Measurements from ENCODE around the gene RIN1. TPM values are rescaled to one million over a fixed set of nuclear protein-coding genes. Genes with fewer than 3 reads are reported as not detected.

RIN1 gene
- total RNA-seq, 2 experiments from 2014 or later = 1.2 to 1.6 TPM

DNA sequence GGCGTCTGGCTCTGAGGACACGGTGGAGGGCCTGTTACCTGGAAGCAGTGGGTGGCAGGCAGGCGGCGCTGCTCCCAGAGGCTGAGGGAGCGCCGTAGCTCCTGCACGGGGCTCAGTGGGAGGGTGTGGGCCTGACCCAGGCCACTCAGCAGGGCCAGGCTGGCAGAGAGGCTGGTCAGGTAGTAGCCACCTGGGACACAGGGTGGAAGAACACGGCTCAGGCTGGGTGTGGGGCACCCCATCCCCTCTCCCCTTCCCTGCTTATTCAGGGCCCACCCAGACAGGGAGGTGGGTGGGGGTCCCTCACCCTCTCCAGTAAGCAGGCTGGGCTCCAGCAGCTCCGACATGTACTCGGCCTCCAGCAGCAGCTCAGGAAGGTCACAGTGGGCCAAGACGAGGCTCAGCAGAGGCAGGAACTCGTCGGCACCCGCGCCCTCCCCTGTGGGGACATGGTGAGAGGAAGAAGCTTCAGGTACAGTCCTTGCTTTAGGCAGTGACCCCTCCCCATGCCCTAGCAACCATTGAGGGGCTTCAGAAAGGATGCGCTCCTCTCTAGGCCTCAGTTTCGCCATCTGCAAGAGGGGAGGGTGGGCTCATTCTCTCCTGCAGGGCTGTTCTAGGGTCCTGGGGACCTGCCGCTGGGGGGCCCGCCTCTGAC is 2.9 kb downstream of the RIN1 start:
- ATAC-seq (ENCODE audit: poor library complexity) = no peak
- ChIA-PET POLR2A (interaction anchor here (0.6 kb wide), 1 partner anchor 1110 kb away, joined by 3 read pairs; no protein-coding TSS in a partner anchor), CTCF (interaction anchor here (1.0 kb wide), 1 partner anchor 55 kb away, joined by 4 read pairs; no protein-coding TSS in a partner anchor)
- Histone ChIP-seq H3K36me3 (ENCODE audit: insufficient read depth, low read length) (peaks cover 12% of the 10 kb centered on the region), H3K4me3 (ENCODE audit: low read length) (no peak overlapping the region), H3K4me1 (ENCODE audit: insufficient read depth, low read length) (peaks cover 37% of the 10 kb centered on the region), H3K27me3 (ENCODE audit: control insufficient read depth in 1 of 2, insufficient read depth in 2 of 2, low read length in 2 of 2) (no peaks in the 10 kb centered on the region), H3K27ac (ENCODE audit: low read depth in 1 of 2, low read length in 2 of 2) (no peak overlapping the region), H3K9me3 (ENCODE audit: control insufficient read depth in 1 of 2, insufficient read depth in 1 of 2, low read length in 2 of 2) (no peaks in the 10 kb centered on the region)
- Mint-ChIP-seq H3K36me3 (ENCODE audit: low read depth) (peaks cover 9% of the 10 kb centered on the region), H3K27ac (no peak overlapping the region), H3K9me3 (no peaks in the 10 kb centered on the region), H3K27me3 (no peaks in the 10 kb centered on the region), H3K4me3 (no peak overlapping the region), H3K4me1 (ENCODE audit: low read depth) (peaks cover 23% of the 10 kb centered on the region)
- TF ChIP-seq, protein P1, sequence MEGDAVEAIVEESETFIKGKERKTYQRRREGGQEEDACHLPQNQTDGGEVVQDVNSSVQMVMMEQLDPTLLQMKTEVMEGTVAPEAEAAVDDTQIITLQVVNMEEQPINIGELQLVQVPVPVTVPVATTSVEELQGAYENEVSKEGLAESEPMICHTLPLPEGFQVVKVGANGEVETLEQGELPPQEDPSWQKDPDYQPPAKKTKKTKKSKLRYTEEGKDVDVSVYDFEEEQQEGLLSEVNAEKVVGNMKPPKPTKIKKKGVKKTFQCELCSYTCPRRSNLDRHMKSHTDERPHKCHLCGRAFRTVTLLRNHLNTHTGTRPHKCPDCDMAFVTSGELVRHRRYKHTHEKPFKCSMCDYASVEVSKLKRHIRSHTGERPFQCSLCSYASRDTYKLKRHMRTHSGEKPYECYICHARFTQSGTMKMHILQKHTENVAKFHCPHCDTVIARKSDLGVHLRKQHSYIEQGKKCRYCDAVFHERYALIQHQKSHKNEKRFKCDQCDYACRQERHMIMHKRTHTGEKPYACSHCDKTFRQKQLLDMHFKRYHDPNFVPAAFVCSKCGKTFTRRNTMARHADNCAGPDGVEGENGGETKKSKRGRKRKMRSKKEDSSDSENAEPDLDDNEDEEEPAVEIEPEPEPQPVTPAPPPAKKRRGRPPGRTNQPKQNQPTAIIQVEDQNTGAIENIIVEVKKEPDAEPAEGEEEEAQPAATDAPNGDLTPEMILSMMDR (IDR thresholded peaks at IDR 0.05) = no peak
- intact Hi-C loops (cut with DNase I, micrococcal nuclease) = no loop called here
- peak in 1 of 14 experiments; percentile 18 for DNase-seq

DNA sequence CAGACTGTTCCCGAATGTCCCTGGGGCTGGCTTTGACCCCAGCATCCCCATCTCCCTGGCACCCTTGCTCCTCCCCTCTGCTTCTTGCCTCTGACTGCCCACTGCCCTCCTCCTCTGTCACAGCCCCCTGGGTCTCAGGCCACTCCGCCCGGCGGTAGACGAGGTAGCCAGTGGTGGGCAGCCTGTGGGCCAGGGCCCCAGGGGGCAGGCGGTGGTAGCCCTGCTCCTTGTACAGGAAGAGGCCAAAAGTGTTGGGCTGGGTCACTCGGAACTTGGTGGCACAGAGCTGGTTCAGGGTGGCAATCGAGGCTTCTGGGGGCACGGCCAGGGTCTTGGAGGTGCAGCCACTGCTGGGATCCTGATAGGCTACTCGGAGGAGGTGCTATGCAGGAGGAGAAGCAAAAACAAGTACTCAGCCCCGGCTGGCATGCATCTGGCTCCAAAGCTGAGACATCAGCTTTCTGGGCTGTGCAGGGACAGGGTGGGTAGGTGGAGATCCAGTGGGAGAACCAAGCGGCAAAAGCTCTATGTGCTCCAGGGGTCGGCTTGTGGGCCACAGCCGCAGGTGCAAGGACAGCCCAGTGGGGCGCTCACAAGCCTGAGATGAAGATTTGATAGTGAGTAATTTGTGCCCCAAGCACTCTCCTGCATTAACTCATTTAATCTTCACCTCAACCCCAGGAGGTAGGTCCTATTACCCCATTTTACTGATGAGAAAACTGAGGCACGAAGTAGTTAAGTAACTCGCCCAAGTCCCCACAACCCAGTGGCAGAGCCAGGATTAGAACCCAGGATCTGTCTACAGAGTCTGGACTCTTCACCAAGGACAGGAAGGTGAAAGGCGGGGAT is 3.6 kb downstream of the RIN1 start:
- Mint-ChIP-seq H3K9me3 (no peaks in the 10 kb centered on the region), H3K4me3 (no peak overlapping the region), H3K27ac (no peak overlapping the region), H3K36me3 (ENCODE audit: low read depth) (peaks cover 9% of the 10 kb centered on the region), H3K27me3 (no peaks in the 10 kb centered on the region), H3K4me1 (ENCODE audit: low read depth) (peaks cover 31% of the 10 kb centered on the region)
- H3K27me3 ChIP-seq (ENCODE audit: control insufficient read depth in 1 of 2, insufficient read depth in 2 of 2, low read length in 2 of 2) = no peaks in the 10 kb centered on the region
- ATAC-seq (ENCODE audit: poor library complexity) (no peak), DNase-seq (peak in 1 of 14 experiments; percentile 16)
- ChIA-PET POLR2A (no interaction called here), CTCF (interaction anchor here (4.0 kb wide), 1 partner anchor 20 kb away, joined by 30 read pairs; no protein-coding TSS in a partner anchor)
- no peak overlapping the region for H3K4me3 ChIP-seq (ENCODE audit: low read length)
- no peaks in the 10 kb centered on the region for H3K9me3 ChIP-seq (ENCODE audit: control insufficient read depth in 1 of 2, insufficient read depth in 1 of 2, low read length in 2 of 2)
- TF ChIP-seq, protein P1 (IDR thresholded peaks at IDR 0.05) = no peak
- H3K4me1 ChIP-seq (ENCODE audit: insufficient read depth, low read length) = peaks cover 45% of the 10 kb centered on the region
- H3K36me3 ChIP-seq (ENCODE audit: insufficient read depth, low read length) = peaks cover 6% of the 10 kb centered on the region
- H3K27ac ChIP-seq (ENCODE audit: low read depth in 1 of 2, low read length in 2 of 2) = no peak overlapping the region
- intact Hi-C loops (cut with DNase I, micrococcal nuclease) = no loop called here

DNA sequence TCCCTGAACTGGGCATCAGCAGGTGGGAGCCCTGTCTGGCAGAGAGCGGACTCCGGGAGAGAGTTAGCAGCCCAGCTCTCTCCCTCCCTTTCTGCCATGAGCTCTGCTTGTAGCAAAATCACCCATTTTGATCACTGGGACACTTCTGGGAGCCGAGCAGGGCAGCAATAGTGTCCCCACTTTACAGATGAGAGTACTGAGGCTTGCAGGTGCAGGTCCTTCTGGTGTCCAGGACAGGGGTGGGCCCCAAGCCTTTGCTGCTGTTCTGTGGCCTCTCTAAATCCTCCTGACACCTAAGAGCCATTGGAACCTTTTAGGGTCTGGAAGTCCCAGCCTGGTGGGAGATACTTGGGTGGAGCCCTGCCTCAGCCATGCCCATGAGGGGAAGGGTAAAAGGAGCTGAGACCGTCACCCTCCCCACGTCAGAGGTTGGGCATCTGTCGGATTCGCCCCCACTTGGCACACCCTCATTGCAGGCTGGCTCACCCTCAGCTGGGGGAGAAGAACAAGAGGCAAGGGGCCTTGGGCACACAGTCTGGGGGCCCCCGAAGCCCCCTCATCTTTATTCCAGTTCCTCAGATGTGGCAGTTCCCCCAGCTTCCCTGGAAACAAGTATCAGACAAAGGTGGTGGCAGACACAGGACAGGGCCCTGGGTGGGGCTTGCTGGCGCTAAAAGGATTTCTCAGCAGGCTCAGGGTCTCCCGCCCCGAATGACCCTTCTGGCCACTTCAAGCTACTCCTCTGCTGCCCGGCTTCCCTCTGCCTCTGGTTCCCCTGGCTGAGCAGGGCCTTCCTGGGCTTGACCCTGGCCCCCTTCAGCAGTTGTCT is 4.5 kb downstream of the RIN1 start:
- H3K36me3 Mint-ChIP-seq (ENCODE audit: low read depth) = peaks cover 2% of the 10 kb centered on the region
- no peak overlapping the region for H3K27ac Mint-ChIP-seq
- CTCF ChIA-PET = interaction anchor here (4.0 kb wide), 1 partner anchor 20 kb away, joined by 30 read pairs; no protein-coding TSS in a partner anchor
- DNase-seq (no peak), ATAC-seq (ENCODE audit: poor library complexity) (no peak)
- no peaks in the 10 kb centered on the region for H3K27me3 ChIP-seq (ENCODE audit: control insufficient read depth in 1 of 2, insufficient read depth in 2 of 2, low read length in 2 of 2)
- no peak overlapping the region for H3K4me3 ChIP-seq (ENCODE audit: low read length)
- H3K9me3 ChIP-seq (ENCODE audit: control insufficient read depth in 1 of 2, insufficient read depth in 1 of 2, low read length in 2 of 2) = no peaks in the 10 kb centered on the region
- peaks cover 46% of the 10 kb centered on the region for H3K4me1 ChIP-seq (ENCODE audit: insufficient read depth, low read length)
- intact Hi-C loops (cut with DNase I, micrococcal nuclease) = no loop called here
- no peaks in the 10 kb centered on the region for H3K27me3 Mint-ChIP-seq
- no peak overlapping the region for H3K27ac ChIP-seq (ENCODE audit: low read depth in 1 of 2, low read length in 2 of 2)
- TF ChIP-seq, protein P1 (IDR thresholded peaks at IDR 0.05) = no peak
- H3K9me3 Mint-ChIP-seq = no peaks in the 10 kb centered on the region
- POLR2A ChIA-PET = interaction anchor here (2.9 kb wide), 1 partner anchor 19 kb away, joined by 13 read pairs; no protein-coding TSS in a partner anchor
- peaks cover 29% of the 10 kb centered on the region for H3K4me1 Mint-ChIP-seq (ENCODE audit: low read depth)
- H3K4me3 Mint-ChIP-seq = no peak overlapping the region
- H3K36me3 ChIP-seq (ENCODE audit: insufficient read depth, low read length) = no peaks in the 10 kb centered on the region
